Measurements from ENCODE around the gene C5AR2. TPM values are rescaled to one million over a fixed set of nuclear protein-coding genes. Genes with fewer than 3 reads are reported as not detected.

C5AR2 gene
- total and polyA plus RNA-seq, 12 donors, result 0.28 to 4.4 (median 1.6) TPM

GRCh38 chr19:47319923-47320871 is 11.8 kb upstream of the C5AR2 start:
- no peak for DNase-seq
- TF ChIP-seq CTCF (IDR thresholded peaks at IDR 0.05), result no peak
- TF ChIP-seq POLR2A (IDR thresholded peaks at IDR 0.05), result no peak
- H3K4me3 ChIP-seq, result no peak overlapping the region
- no peaks in the 10 kb centered on the region for H3K36me3 ChIP-seq (replicated peaks in 1 of 2)
- H3K27me3 ChIP-seq, result no peaks in the 10 kb centered on the region
- H3K4me1 ChIP-seq (replicated peaks in 1 of 2), result peaks cover 0 to 4% of the 10 kb centered on the region in 2 donors
- intact Hi-C loops (cut with DNase I), result no loop called here
- no peaks in the 10 kb centered on the region for H3K9me3 ChIP-seq (replicated peaks in 1 of 3)
- 85 to 94% (median 91%) methylated on average over 33 to 46 of the region's 46 CpGs for WGBS, 4 donors
- H3K27ac ChIP-seq, result no peak overlapping the region

- no peaks in the 10 kb centered on the region for H3K9me3 ChIP-seq (replicated peaks in 1 of 3)
- WGBS, 4 donors, result 67 to 89% (median 84%) methylated on average over 1 of the region's 1 CpG
- peak overlapping the region in 1 of 5 donors; percentile 55 for H3K27ac ChIP-seq
- no peaks in the 10 kb centered on the region for H3K4me1 ChIP-seq (replicated peaks in 1 of 2)
- H3K27me3 ChIP-seq, result no peaks in the 10 kb centered on the region
- no peak for TF ChIP-seq CTCF (IDR thresholded peaks at IDR 0.05)
- no peak for DNase-seq
- intact Hi-C loops (cut with DNase I), result no loop called here
- no peak overlapping the region for H3K4me3 ChIP-seq
- H3K36me3 ChIP-seq (replicated peaks in 1 of 2), result no peaks in the 10 kb centered on the region
These were observed 10.3 kb upstream of the C5AR2 start for GRCh38 chr19:47321630-47322029.

GRCh38 chr19:47322058-47322457 is 9.9 kb upstream of the C5AR2 start:
- Histone ChIP-seq H3K36me3 (replicated peaks in 1 of 2) (no peaks in the 10 kb centered on the region), H3K27ac (peak overlapping the region in 2 of 5 donors; percentile 55 to 78), H3K4me1 (replicated peaks in 1 of 2) (no peaks in the 10 kb centered on the region), H3K27me3 (no peaks in the 10 kb centered on the region), H3K9me3 (replicated peaks in 1 of 3) (no peaks in the 10 kb centered on the region), H3K4me3 (no peak overlapping the region)
- 69 to 80% (median 75%) methylated on average over 2 of the region's 2 CpGs for WGBS, 4 donors
- TF ChIP-seq CTCF (IDR thresholded peaks at IDR 0.05), result no peak
- no peak for TF ChIP-seq POLR2A (IDR thresholded peaks at IDR 0.05)
- intact Hi-C loops (cut with DNase I), result no loop called here
- DNase-seq, result no peak

- 62 to 74% (median 68%) methylated on average over 5 to 8 of the region's 8 CpGs for WGBS, 4 donors
- intact Hi-C loops (cut with DNase I), result no loop called here
These were observed 8.6 kb upstream of the C5AR2 start for GRCh38 chr19:47323409-47323808.

More at GRCh38 chr19:47323409-47323808, 8.6 kb upstream of the C5AR2 start:
- Histone ChIP-seq H3K4me3 (no peak overlapping the region), H3K36me3 (replicated peaks in 1 of 2) (no peaks in the 10 kb centered on the region), H3K9me3 (replicated peaks in 1 of 3) (no peaks in the 10 kb centered on the region), H3K27ac (peak overlapping the region in 2 of 5 donors; percentile 78 to 86), H3K27me3 (no peaks in the 10 kb centered on the region), H3K4me1 (replicated peaks in 1 of 2) (no peaks in the 10 kb centered on the region)
- no peak for DNase-seq
- TF ChIP-seq POLR2A (IDR thresholded peaks at IDR 0.05), result no peak
- TF ChIP-seq CTCF (IDR thresholded peaks at IDR 0.05), result no peak
